ENCODE results near the gene ATG4B.
"Not testable (repeated sequence)": the region's sequence is repeated elsewhere in the genome, so short reads cannot be mapped to it uniquely, and the experiment has no call there.

The ATG4B gene

GRCh38 chr2:241637018-241637794, at the start of gene ATG4B, which contains the start of gene THAP4:
ATG4B (plus strand) TSS chr2:241637693; CDS start chr2:241637715, 22 bp downstream.
THAP4 (minus strand) TSS chr2:241637158; CDS start chr2:241637017, 141 bp downstream.
- peak; percentile 61 for DNase-seq (ENCODE audit: low read depth)

GRCh38 chr2:241589863-241590262, 47.6 kb upstream of the ATG4B start:
- not testable (repeated sequence) for DNase-seq (ENCODE audit: low read depth)

- DNase-seq (ENCODE audit: low read depth), result not testable (repeated sequence)
Observed at GRCh38 chr2:241590496-241591455, 46.7 kb upstream of the ATG4B start.

- DNase-seq (ENCODE audit: low read depth), result no peak
Observed at GRCh38 chr2:241592126-241592845, 45.2 kb upstream of the ATG4B start.

- DNase-seq (ENCODE audit: low read depth), result no peak
Observed at GRCh38 chr2:241593271-241593670, 44.2 kb upstream of the ATG4B start.

- no peak for DNase-seq (ENCODE audit: low read depth)
Observed at GRCh38 chr2:241595600-241596140, 41.8 kb upstream of the ATG4B start.

GRCh38 chr2:241597561-241597960, 39.9 kb upstream of the ATG4B start:
- DNase-seq (ENCODE audit: low read depth), result no peak

- DNase-seq (ENCODE audit: low read depth), result no peak
Observed at GRCh38 chr2:241598061-241598460, 39.4 kb upstream of the ATG4B start.

- no peak for DNase-seq (ENCODE audit: low read depth)
Observed at GRCh38 chr2:241598487-241598886, 39.0 kb upstream of the ATG4B start.

GRCh38 chr2:241599615-241600014, 37.9 kb upstream of the ATG4B start:
- no peak for DNase-seq (ENCODE audit: low read depth)

GRCh38 chr2:241601841-241602240, 35.7 kb upstream of the ATG4B start:
- no peak for DNase-seq (ENCODE audit: low read depth)

- no peak for DNase-seq (ENCODE audit: low read depth)
Observed at GRCh38 chr2:241602720-241603119, 34.8 kb upstream of the ATG4B start.

GRCh38 chr2:241603686-241604085, 33.8 kb upstream of the ATG4B start:
- no peak for DNase-seq (ENCODE audit: low read depth)

GRCh38 chr2:241606186-241606585, 31.3 kb upstream of the ATG4B start:
- no peak for DNase-seq (ENCODE audit: low read depth)

GRCh38 chr2:241607162-241607885, 30.2 kb upstream of the ATG4B start:
- no peak for DNase-seq (ENCODE audit: low read depth)

GRCh38 chr2:241608881-241609280, 28.6 kb upstream of the ATG4B start:
- DNase-seq (ENCODE audit: low read depth), result no peak

GRCh38 chr2:241609859-241610793, 27.4 kb upstream of the ATG4B start:
- DNase-seq (ENCODE audit: low read depth), result peak; percentile 82

- no peak for DNase-seq (ENCODE audit: low read depth)
Observed at GRCh38 chr2:241611062-241611461, 26.4 kb upstream of the ATG4B start.

- DNase-seq (ENCODE audit: low read depth), result no peak
Observed at GRCh38 chr2:241612156-241613016, 25.1 kb upstream of the ATG4B start.

All from T-helper 22 cell (primary cell).